ENCODE results near the gene CDCA4. TPM values are rescaled to one million over a fixed set of nuclear protein-coding genes. Genes with fewer than 3 reads are reported as not detected.

Gene CDCA4
- total RNA-seq, 1 experiment from 2014 or later: 57.7 TPM

DNA sequence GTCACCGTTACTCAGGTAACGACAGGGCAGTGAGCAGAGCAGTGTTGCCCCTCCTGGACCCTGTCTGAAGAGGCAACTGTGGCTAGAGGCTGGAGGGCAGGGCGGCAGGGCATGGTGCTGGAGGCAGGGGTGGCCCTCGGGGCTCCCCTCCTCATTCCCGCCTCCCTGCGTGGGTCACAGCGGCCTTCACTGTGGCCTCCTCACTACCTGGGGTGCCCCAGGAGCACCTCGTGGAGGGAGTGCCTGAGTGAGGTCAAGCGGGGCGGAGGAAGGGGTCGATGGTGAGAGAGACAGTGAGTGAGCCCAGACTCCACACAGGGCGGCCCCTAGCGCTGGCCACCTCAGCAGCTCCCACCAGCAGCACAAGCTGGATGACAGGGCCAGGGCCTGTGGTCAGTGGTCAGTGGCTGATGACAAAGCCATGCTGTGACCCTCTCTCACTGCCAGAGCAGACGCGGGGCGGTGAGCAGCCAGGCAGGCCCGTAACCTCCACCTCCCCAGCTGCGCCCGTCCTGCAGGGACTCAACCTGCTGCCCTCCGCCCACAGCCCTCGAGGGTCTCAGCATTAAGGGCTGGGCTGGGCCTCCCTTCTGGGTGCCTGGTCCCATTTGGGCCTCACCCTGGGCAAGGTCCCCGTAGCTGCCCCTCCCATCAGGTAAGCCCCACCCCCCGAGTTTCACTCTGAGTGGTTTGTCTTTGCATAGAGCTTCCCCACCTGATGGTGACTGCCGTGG is 26.6 kb upstream of the CDCA4 start:
- WGBS (ENCODE audit: extremely low coverage, insufficient read length, low lambda C conversion rate): no CpG with 5 or more reads among the region's 24 CpGs
- no peak overlapping the region for H2AFZ ChIP-seq (ENCODE audit: low read length)
- no peak overlapping the region for H2BK20ac ChIP-seq (ENCODE audit: low read depth, low read length, poor library complexity, severe bottlenecking)
- no peaks in the 10 kb centered on the region for H3K79me1 ChIP-seq (ENCODE audit: insufficient read depth, low read depth, low read length, poor library complexity, severe bottlenecking)
- no peak overlapping the region for H4K91ac ChIP-seq (ENCODE audit: insufficient read length, low read depth, low read length)
- H3K27ac Mint-ChIP-seq: no peak overlapping the region
- H3T11ph ChIP-seq (ENCODE audit: low read length): no peak overlapping the region
- no peak overlapping the region for H3K56ac ChIP-seq (ENCODE audit: insufficient read length, low read depth, low read length)
- H3K9ac ChIP-seq (ENCODE audit: extremely low read depth, insufficient read length, low read length): no peak overlapping the region
- no peak overlapping the region for H2BK12ac ChIP-seq (ENCODE audit: insufficient read length, low read depth, low read length)
- TF ChIP-seq, protein P1, sequence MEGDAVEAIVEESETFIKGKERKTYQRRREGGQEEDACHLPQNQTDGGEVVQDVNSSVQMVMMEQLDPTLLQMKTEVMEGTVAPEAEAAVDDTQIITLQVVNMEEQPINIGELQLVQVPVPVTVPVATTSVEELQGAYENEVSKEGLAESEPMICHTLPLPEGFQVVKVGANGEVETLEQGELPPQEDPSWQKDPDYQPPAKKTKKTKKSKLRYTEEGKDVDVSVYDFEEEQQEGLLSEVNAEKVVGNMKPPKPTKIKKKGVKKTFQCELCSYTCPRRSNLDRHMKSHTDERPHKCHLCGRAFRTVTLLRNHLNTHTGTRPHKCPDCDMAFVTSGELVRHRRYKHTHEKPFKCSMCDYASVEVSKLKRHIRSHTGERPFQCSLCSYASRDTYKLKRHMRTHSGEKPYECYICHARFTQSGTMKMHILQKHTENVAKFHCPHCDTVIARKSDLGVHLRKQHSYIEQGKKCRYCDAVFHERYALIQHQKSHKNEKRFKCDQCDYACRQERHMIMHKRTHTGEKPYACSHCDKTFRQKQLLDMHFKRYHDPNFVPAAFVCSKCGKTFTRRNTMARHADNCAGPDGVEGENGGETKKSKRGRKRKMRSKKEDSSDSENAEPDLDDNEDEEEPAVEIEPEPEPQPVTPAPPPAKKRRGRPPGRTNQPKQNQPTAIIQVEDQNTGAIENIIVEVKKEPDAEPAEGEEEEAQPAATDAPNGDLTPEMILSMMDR (conservative IDR thresholded peaks at IDR 0.05): no peak
- no peak overlapping the region for H3K14ac ChIP-seq (ENCODE audit: insufficient read depth, low read length)
- no peak overlapping the region for H2AK5ac ChIP-seq (ENCODE audit: insufficient read length, low read length)
- H2BK5ac ChIP-seq (ENCODE audit: insufficient read length, low read length): no peak overlapping the region
- no peak overlapping the region for H3K4me2 ChIP-seq (ENCODE audit: insufficient read depth, insufficient read length, low read length)
- no peak overlapping the region for H2BK120ac ChIP-seq (ENCODE audit: low read depth, low read length, poor library complexity, severe bottlenecking)
- H3K23ac ChIP-seq (ENCODE audit: insufficient read length, low read depth, low read length): no peak overlapping the region
- no peak overlapping the region for H4K5ac ChIP-seq (ENCODE audit: insufficient read length, low read depth, low read length)
- H3K4me1 ChIP-seq (ENCODE audit: insufficient read depth, low read length): no peaks in the 10 kb centered on the region
- no peaks in the 10 kb centered on the region for H3K36me3 Mint-ChIP-seq (ENCODE audit: insufficient read depth in 1 of 3, low read depth in 3 of 3)
- peaks cover 43% of the 10 kb centered on the region for H3K27me3 Mint-ChIP-seq (ENCODE audit: low read depth)
- no peak overlapping the region for H3K4ac ChIP-seq (ENCODE audit: low read depth, low read length)
- no peak overlapping the region for H2BK15ac ChIP-seq (ENCODE audit: low read depth, low read length)
- no peaks in the 10 kb centered on the region for H3K27me3 ChIP-seq (ENCODE audit: insufficient read depth, low read length)
- H4K8ac ChIP-seq (replicated peaks; ENCODE audit: insufficient read length, low read depth, low read length): no peak overlapping the region
- no peaks in the 10 kb centered on the region for H3K23me2 ChIP-seq (ENCODE audit: insufficient read length, low read depth, low read length, poor library complexity, severe bottlenecking)
- peaks cover 2% of the 10 kb centered on the region in 2 experiments; a peak in 1 of 4 replicates for H3K4me1 Mint-ChIP-seq
- no peak overlapping the region for H3K27ac ChIP-seq (ENCODE audit: insufficient read length, low read depth, low read length)
- H3K18ac ChIP-seq (ENCODE audit: insufficient read length, low read depth, low read length): no peak overlapping the region
- no peaks in the 10 kb centered on the region for H3K9me3 Mint-ChIP-seq
- H3K4me3 Mint-ChIP-seq: no peak overlapping the region
- DNase-seq: no peak
- H3K79me2 ChIP-seq (ENCODE audit: insufficient read depth, low read length): no peaks in the 10 kb centered on the region
- no peaks in the 10 kb centered on the region for H3K9me3 ChIP-seq (ENCODE audit: control insufficient read depth, low read depth, low read length)
- no peaks in the 10 kb centered on the region for H4K20me1 ChIP-seq (ENCODE audit: control insufficient read depth, insufficient read depth, insufficient read length)
